Naive thymus-derived CD4-positive, alpha-beta T cell (primary cell): Measurements from ENCODE around the gene IFRD2. TPM values are rescaled to one million over a fixed set of nuclear protein-coding genes. Genes with fewer than 3 reads are reported as not detected.
A peak's percentile ranks its signal among the peaks of the same experiment; 100 is the strongest.

Experiments
- ATAC-seq: fragments of 150-1000 bp; cut with Tn5 transposase; 2 replicates; pipeline ENCODE4 v1.10.0; 2021; ENCODE audit warnings: mild to moderate bottlenecking, moderate library complexity
- CTCF ChIA-PET: fragments of 350-600 bp; sonication (Branson Sonifier 250); formaldehyde crosslinking; loops from one replicate; lab custom pipeline; 2021; ENCODE audit warnings: antibody characterized with exemption; lab: Charles Lee
- POLR2A ChIA-PET: fragments of 350-600 bp; sonication (Branson Sonifier 250); formaldehyde crosslinking; loops from one replicate; lab custom pipeline; 2021; ENCODE audit warnings: antibody characterized with exemption, inconsistent platforms; lab: Charles Lee
- DNase-seq, 9 donors: peaks; one replicate each; pipeline versions ENCODE4 v3.0.0 to v3.0.0-alpha.2; 2020 to 2022; ENCODE audit warnings: mixed read lengths in 1 of 9
- H3K27ac ChIP-seq: one replicate; pipeline ENCODE4 v1.7.0; 2013; ENCODE audit warnings: mild to moderate bottlenecking, low read depth, low read length, moderate library complexity
- H3K27me3 ChIP-seq, 2 donors: one replicate each; pipeline ENCODE4 v1.7.0; 2013; ENCODE audit warnings: low read length in 2 of 2, mild to moderate bottlenecking in 2 of 2, moderate library complexity in 2 of 2; ENCODE audit not compliant: control insufficient read depth in 2 of 2, insufficient read depth in 2 of 2
- H3K36me3 ChIP-seq, 3 experiments: 1 replicate in 2 of 3; 2 replicates in 1 of 3; pipeline ENCODE4 v1.7.0; 2013; ENCODE audit warnings: low read length in 3 of 3, mild to moderate bottlenecking in 3 of 3, moderate library complexity in 1 of 3; ENCODE audit not compliant: insufficient read depth in 3 of 3, control insufficient read depth in 2 of 3
- H3K4me1 ChIP-seq, 2 donors: one replicate each; pipeline ENCODE4 v1.7.0; 2013; ENCODE audit warnings: low read length in 2 of 2, mild to moderate bottlenecking in 2 of 2, moderate library complexity in 1 of 2; ENCODE audit not compliant: control insufficient read depth in 2 of 2, insufficient read depth in 2 of 2
- H3K4me3 ChIP-seq: 2 replicates; pipeline ENCODE4 v1.7.0; 2013; ENCODE audit warnings: mild to moderate bottlenecking, low read length
- H3K9me3 ChIP-seq, 3 experiments: 1 replicate in 2 of 3; 2 replicates in 1 of 3; pipeline ENCODE4 v1.7.0; 2013; ENCODE audit warnings: low read length in 3 of 3; ENCODE audit not compliant: control insufficient read depth in 2 of 3
- H3K27ac Mint-ChIP-seq, 9 donors: one replicate each; pipeline ENCODE4 v1.8.0; 2020 to 2022; ENCODE audit warnings: mixed read lengths in 9 of 9, mild to moderate bottlenecking in 8 of 9, moderate library complexity in 5 of 9, inconsistent platforms in 2 of 9
- H3K27me3 Mint-ChIP-seq, 5 donors: one replicate each; pipeline ENCODE4 v1.8.0; 2021 to 2022; ENCODE audit warnings: mixed read lengths in 5 of 5, mild to moderate bottlenecking in 1 of 5
- H3K36me3 Mint-ChIP-seq, 5 donors: one replicate each; pipeline ENCODE4 v1.8.0; 2020 to 2022; ENCODE audit warnings: mixed read lengths in 5 of 5, mild to moderate bottlenecking in 3 of 5, inconsistent platforms in 1 of 5
- H3K4me1 Mint-ChIP-seq, 7 donors: one replicate each; pipeline ENCODE4 v1.8.0; 2020 to 2022; ENCODE audit warnings: mixed read lengths in 7 of 7, mild to moderate bottlenecking in 3 of 7, inconsistent platforms in 1 of 7
- H3K4me3 Mint-ChIP-seq, 10 donors: one replicate each; pipeline ENCODE4 v1.8.0; 2020 to 2022; ENCODE audit warnings: mild to moderate bottlenecking in 10 of 10, mixed read lengths in 10 of 10, moderate library complexity in 6 of 10, inconsistent platforms in 2 of 10
- H3K9me3 Mint-ChIP-seq, 11 donors: one replicate each; pipeline ENCODE4 v1.8.0; 2020 to 2022; ENCODE audit warnings: mixed read lengths in 11 of 11, mild to moderate bottlenecking in 4 of 11, inconsistent platforms in 1 of 11, moderate library complexity in 1 of 11
- intact Hi-C, 2 donors: fragments of 100-400 bp; cut with micrococcal nuclease; formaldehyde crosslinking; loops; one replicate each; pipeline ENCODE4 v1.15.1; 2023
- polyA plus RNA-seq, 2 donors: library from polyadenylated mRNA; unstranded; fragments of 300-500 nt; fragmentation: Illumina TruSeq; gene quantifications; one replicate each; pipeline ENCODE4 v1.2.3, GENCODE V29; 2021
- total RNA-seq, 6 experiments: library from RNA in 5 of 6; stranded (reverse) in 5 of 6; gene quantifications; 1 replicate in 5 of 6; 2 replicates in 1 of 6; pipeline ENCODE4 v1.2.3 and lab custom pipeline; 2021 to 2026

Gene IFRD2
- total and polyA plus RNA-seq, 7 experiments from 2014 or later = 53.7 to 85.1 (median 64.7) TPM

GRCh38 chr3:50339485-50340146 lies 47.4 kb upstream of the IFRD2 start:
- H3K9me3 ChIP-seq = no peaks in the 10 kb centered on the region
- POLR2A ChIA-PET = interaction anchor here (0.9 to 34.0 kb wide), 8 partner anchors 12 to 263 kb away, joined by 3 to 656 read pairs (median 4); partner anchors contain the start of genes C3orf18, CYB561D2, GNAI2 and HYAL3

DNA sequence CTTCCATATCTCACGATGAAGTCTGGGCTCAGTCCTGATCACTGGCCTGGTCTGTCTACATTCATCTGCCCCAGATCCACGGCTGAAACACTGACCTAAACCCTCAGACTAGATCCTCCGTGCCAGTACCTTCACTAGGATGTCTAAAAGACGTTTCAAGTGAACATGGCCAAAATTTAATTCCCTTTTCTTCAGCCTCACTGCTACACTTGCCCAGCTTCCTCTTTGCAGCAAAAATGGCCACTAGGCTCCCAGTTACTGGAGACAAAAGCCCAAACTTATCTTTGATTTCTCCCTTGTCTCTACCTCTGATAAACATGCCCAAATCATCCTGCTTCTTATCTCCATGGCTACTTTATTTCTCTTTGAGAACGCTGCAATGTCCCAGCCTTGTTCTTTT lies 46.7 kb upstream of the IFRD2 start:
- Histone ChIP-seq H3K4me1 (peaks cover 33 to 52% of the 10 kb centered on the region in 2 donors), H3K4me3 (peak overlapping the region; percentile 83), H3K36me3 (peaks cover 0 to 13% (median 0%) of the 10 kb centered on the region in 3 experiments), H3K27me3 (no peaks in the 10 kb centered on the region), H3K9me3 (no peaks in the 10 kb centered on the region), H3K27ac (peak overlapping the region; percentile 92)
- ATAC-seq (no peak), DNase-seq (no peak)
- CTCF ChIA-PET = interaction anchor here (0.7 to 1.5 kb wide), 3 partner anchors 8 to 47 kb away, joined by 3 to 4 read pairs (median 4); partner anchors contain the start of genes HYAL3, IFRD2 and NAA80
- Mint-ChIP-seq H3K36me3 (peaks cover 0 to 34% (median 0%) of the 10 kb centered on the region in 5 donors), H3K27me3 (peaks cover 0 to 3% (median 0%) of the 10 kb centered on the region in 5 donors), H3K4me3 (peak overlapping the region; percentile 92 to 97 (median 95)), H3K4me1 (peaks cover 30 to 74% (median 62%) of the 10 kb centered on the region in 7 donors), H3K9me3 (peaks cover 0 to 3% (median 0%) of the 10 kb centered on the region in 11 donors), H3K27ac (peak overlapping the region; percentile 92 to 97 (median 96))
- intact Hi-C loops = no loop called here
- POLR2A ChIA-PET = interaction anchor here (1.0 to 34.0 kb wide), 7 partner anchors 11 to 263 kb away, joined by 3 to 656 read pairs (median 3); partner anchors contain the start of genes CYB561D2, GNAI2, HYAL3 and NAA80

More at GRCh38 chr3:50339485-50340146, 47.4 kb upstream of the IFRD2 start:
- Mint-ChIP-seq H3K36me3 (peaks cover 0 to 30% (median 0%) of the 10 kb centered on the region in 5 donors), H3K4me1 (peaks cover 24 to 69% (median 55%) of the 10 kb centered on the region in 7 donors), H3K9me3 (peaks cover 0 to 3% (median 0%) of the 10 kb centered on the region in 11 donors), H3K27ac (peak overlapping the region; percentile 89 to 97 (median 96)), H3K27me3 (peaks cover 0 to 3% (median 0%) of the 10 kb centered on the region in 5 donors), H3K4me3 (peak overlapping the region; percentile 82 to 97 (median 95))
- CTCF ChIA-PET = interaction anchor here (1.6 kb wide), 1 partner anchor 272 kb away, joined by 4 read pairs; the partner anchor contains the start of gene CISH
- Histone ChIP-seq H3K27me3 (no peaks in the 10 kb centered on the region), H3K4me3 (peak overlapping the region; percentile 83), H3K36me3 (peaks cover 0 to 10% (median 0%) of the 10 kb centered on the region in 3 experiments), H3K27ac (peak overlapping the region; percentile 69), H3K4me1 (peaks cover 27 to 45% of the 10 kb centered on the region in 2 donors)
- intact Hi-C loops = loop anchor here in 1 of 2 donors (2.0 to 5.0 kb wide), 2 partner anchors 233 to 1333 kb away; partner anchors contain the start of gene TEX264
- ATAC-seq = no peak
- DNase-seq = no peak

DNA sequence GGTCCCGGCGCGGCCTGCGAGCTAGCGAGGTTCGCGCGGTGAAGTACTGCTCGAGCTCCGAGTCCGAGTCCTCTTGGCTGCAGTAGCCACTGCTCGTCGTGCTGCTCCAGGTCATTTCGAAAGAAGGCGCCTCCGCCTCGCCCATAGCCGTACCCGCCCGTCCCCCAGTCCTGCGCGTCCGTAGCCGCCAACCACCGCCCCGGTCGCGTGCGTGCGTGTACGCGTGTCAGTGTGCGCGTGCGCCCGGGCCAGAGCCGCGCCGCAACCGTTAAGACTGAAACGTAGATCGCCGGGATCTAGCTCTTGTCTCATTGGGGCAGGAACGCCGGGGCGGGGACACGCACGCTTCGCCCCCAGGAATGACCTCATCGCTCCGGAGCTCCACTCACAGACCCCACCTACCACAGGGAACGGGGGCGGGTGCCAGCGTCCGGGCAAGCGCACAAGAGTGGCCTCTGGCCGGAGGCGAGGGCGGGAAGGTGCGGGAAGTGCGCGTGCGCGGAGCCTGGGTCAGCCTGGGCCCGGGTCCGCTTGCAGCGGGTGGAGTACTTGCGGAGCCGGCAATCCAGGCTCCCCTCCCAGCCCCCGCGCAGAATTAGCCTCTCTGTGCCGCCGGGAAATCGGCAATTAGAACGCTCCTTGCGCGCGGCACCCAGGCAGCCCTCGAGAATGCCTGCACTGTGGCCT lies 45.1 kb upstream of the IFRD2 start:
- Histone ChIP-seq H3K27ac (peak overlapping the region; percentile 92), H3K36me3 (peaks cover 0 to 19% (median 0%) of the 10 kb centered on the region in 3 experiments), H3K9me3 (no peaks in the 10 kb centered on the region), H3K4me3 (peak overlapping the region; percentile 83), H3K4me1 (peaks cover 43 to 58% of the 10 kb centered on the region in 2 donors), H3K27me3 (no peaks in the 10 kb centered on the region)
- peak; percentile 88 for ATAC-seq
- Mint-ChIP-seq H3K4me3 (peak overlapping the region; percentile 92 to 97 (median 95)), H3K27me3 (peaks cover 0 to 3% (median 0%) of the 10 kb centered on the region in 5 donors), H3K36me3 (peaks cover 0 to 39% (median 0%) of the 10 kb centered on the region in 5 donors), H3K9me3 (peaks cover 0 to 3% (median 0%) of the 10 kb centered on the region in 11 donors), H3K27ac (peak overlapping the region; percentile 92 to 97 (median 96)), H3K4me1 (peaks cover 35 to 73% (median 68%) of the 10 kb centered on the region in 7 donors)
- POLR2A ChIA-PET = interaction anchor here (0.6 to 34.0 kb wide), 27 partner anchors 10 to 1389 kb away, joined by 3 to 656 read pairs (median 4); partner anchors contain the start of genes C3orf18, CYB561D2, GNAI2 and HEMK1
- CTCF ChIA-PET = interaction anchor here (0.6 to 2.3 kb wide), 9 partner anchors 9 to 207 kb away, joined by 3 to 13 read pairs (median 3); partner anchors contain the start of genes HYAL2 and TUSC2
- intact Hi-C loops = loop anchor here (1.0 to 2.0 kb wide), 10 partner anchors 8 to 273 kb away; partner anchors contain the start of genes CYB561D2 (in 2 of the 2), HYAL3 (in 2 of the 2), NAA80 (in 2 of the 2) and NPRL2 (in 2 of the 2)
- DNase-seq = peak; percentile 83 to 98 (median 91)

DNA sequence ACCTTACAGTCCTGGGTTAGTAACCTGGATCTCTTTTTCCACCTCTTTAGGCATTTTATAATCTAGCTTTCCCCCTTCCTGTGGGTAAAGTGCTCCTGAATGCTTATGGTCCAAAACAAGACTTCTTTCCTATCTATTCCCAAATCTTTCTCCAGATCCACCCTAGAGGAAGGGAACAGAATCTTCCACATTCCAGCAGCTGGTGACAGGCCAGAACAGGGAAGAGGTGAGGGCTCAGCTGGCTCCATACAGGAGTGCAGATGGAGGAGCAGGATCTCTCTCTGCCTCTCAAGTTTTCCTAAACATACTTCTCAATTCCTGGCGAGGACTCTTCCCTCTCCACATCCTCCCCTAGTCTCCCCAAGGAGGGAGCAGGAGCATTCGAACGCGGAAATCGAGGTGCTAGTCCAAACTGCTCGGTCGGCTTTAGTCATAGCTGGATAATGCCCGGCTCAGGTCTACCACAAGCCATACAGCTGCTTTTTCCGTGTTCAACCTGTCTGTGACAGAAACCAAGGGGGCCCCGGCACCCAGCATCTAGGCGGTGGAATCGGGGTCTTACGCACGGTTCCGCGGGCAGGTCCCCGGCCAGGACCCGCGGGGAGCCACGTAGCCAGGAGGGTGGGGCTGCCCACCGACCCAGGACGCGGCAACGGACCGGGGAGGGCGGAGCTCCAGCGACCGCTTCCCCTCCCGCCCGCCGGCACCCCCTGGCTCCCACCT lies 44.4 kb upstream of the IFRD2 start:
- H3K4me3 ChIP-seq = peak overlapping the region; percentile 83
- ChIA-PET CTCF (interaction anchor here (0.6 to 2.3 kb wide), 10 partner anchors 8 to 207 kb away, joined by 3 to 13 read pairs (median 4); partner anchors contain the start of genes HYAL2 and TUSC2), POLR2A (interaction anchor here (0.6 to 34.0 kb wide), 26 partner anchors 9 to 1390 kb away, joined by 3 to 656 read pairs (median 4); partner anchors contain the start of genes C3orf18, CYB561D2, GNAI2 and HEMK1)
- intact Hi-C loops = loop anchor here (1.0 to 2.0 kb wide), 10 partner anchors 8 to 274 kb away; partner anchors contain the start of genes CYB561D2 (in 2 of the 2), HYAL3 (in 2 of the 2), NAA80 (in 2 of the 2) and NPRL2 (in 2 of the 2)
- Mint-ChIP-seq H3K27ac (peak overlapping the region; percentile 92 to 97 (median 96)), H3K36me3 (peaks cover 0 to 43% (median 0%) of the 10 kb centered on the region in 5 donors), H3K27me3 (peaks cover 0 to 3% (median 0%) of the 10 kb centered on the region in 5 donors), H3K4me1 (peaks cover 35 to 70% (median 67%) of the 10 kb centered on the region in 7 donors), H3K9me3 (peaks cover 0 to 1% (median 0%) of the 10 kb centered on the region in 11 donors), H3K4me3 (peak overlapping the region; percentile 92 to 97 (median 95))
- H3K27ac ChIP-seq = peak overlapping the region; percentile 92
- H3K4me1 ChIP-seq = peaks cover 43 to 57% of the 10 kb centered on the region in 2 donors
- H3K9me3 ChIP-seq = no peaks in the 10 kb centered on the region
- H3K27me3 ChIP-seq = no peaks in the 10 kb centered on the region
- DNase-seq = peak in 1 of 9 donors; percentile 58
- H3K36me3 ChIP-seq = peaks cover 2 to 26% (median 5%) of the 10 kb centered on the region in 3 experiments
- peak; percentile 43 for ATAC-seq

GRCh38 chr3:50334339-50335075 lies 42.3 kb upstream of the IFRD2 start:
- intact Hi-C loops = no loop called here
- CTCF ChIA-PET = interaction anchor here (1.1 kb wide), 1 partner anchor 10 kb away, joined by 3 read pairs; no protein-coding TSS in a partner anchor
- H3K27me3 ChIP-seq = no peaks in the 10 kb centered on the region
- H3K9me3 Mint-ChIP-seq = peaks cover 0 to 1% (median 0%) of the 10 kb centered on the region in 11 donors
- DNase-seq (no peak), ATAC-seq (no peak)
- peaks cover 36 to 38% of the 10 kb centered on the region in 2 donors for H3K4me1 ChIP-seq
- peak overlapping the region; percentile 74 to 94 (median 86) for H3K27ac Mint-ChIP-seq
- H3K27ac ChIP-seq = peak overlapping the region; percentile 53
- peaks cover 0 to 46% (median 3%) of the 10 kb centered on the region in 5 donors for H3K36me3 Mint-ChIP-seq
- peaks cover 32 to 57% (median 53%) of the 10 kb centered on the region in 7 donors for H3K4me1 Mint-ChIP-seq
- no peak overlapping the region for H3K4me3 ChIP-seq
- H3K4me3 Mint-ChIP-seq = peak overlapping the region in 9 of 10 donors; percentile 19 to 81 (median 57)
- peaks cover 0 to 3% (median 0%) of the 10 kb centered on the region in 5 donors for H3K27me3 Mint-ChIP-seq
- no peaks in the 10 kb centered on the region for H3K9me3 ChIP-seq
- peaks cover 3 to 47% (median 18%) of the 10 kb centered on the region in 3 experiments for H3K36me3 ChIP-seq
- POLR2A ChIA-PET = interaction anchor here (0.5 to 34.0 kb wide), 6 partner anchors 11 to 229 kb away, joined by 3 to 656 read pairs (median 3); partner anchors contain the start of genes CYB561D2, HYAL3, NAA80 and NPRL2
